Measurements from ENCODE around the gene NOSTRIN. TPM values are rescaled to one million over a fixed set of nuclear protein-coding genes. Genes with fewer than 3 reads are reported as not detected.

NOSTRIN gene
- polyA plus RNA-seq, 1 donor (not counting 4 experiments of a cell fraction or from before 2014, with no cell fraction given): not detected

- Histone ChIP-seq H3K79me2 (ENCODE audit: control insufficient read depth, insufficient read depth, low read length) (no peaks in the 10 kb centered on the region), H2AFZ (ENCODE audit: control insufficient read depth, low read length) (no peak overlapping the region), H3K9me1 (ENCODE audit: control insufficient read depth, extremely low read depth, insufficient read depth, low read length) (no peaks in the 10 kb centered on the region), H3K9ac (ENCODE audit: control insufficient read depth, extremely low read depth, insufficient read depth, low read length) (no peak overlapping the region), H3K27me3 (ENCODE audit: control insufficient read depth, extremely low read depth, insufficient read depth, low read length) (no peaks in the 10 kb centered on the region), H3K4me3 (ENCODE audit: control insufficient read depth in 2 of 3, extremely low read depth in 1 of 3, insufficient read depth in 2 of 3, low read depth in 1 of 3, low read length in 3 of 3) (no peak overlapping the region), H3K4me1 (ENCODE audit: control insufficient read depth, extremely low read depth, insufficient read depth, low read length) (no peaks in the 10 kb centered on the region), H3K36me3 (ENCODE audit: control insufficient read depth in 2 of 2, extremely low read depth in 1 of 2, insufficient read depth in 2 of 2, low read length in 2 of 2) (no peaks in the 10 kb centered on the region), H4K20me1 (ENCODE audit: control insufficient read depth, extremely low read depth, insufficient read depth, low read length) (no peaks in the 10 kb centered on the region), H3K9me3 (ENCODE audit: control insufficient read depth, low read depth, low read length) (no peaks in the 10 kb centered on the region), H3K27ac (ENCODE audit: control insufficient read depth, insufficient read depth, low read length) (no peak overlapping the region), H3K4me2 (ENCODE audit: control insufficient read depth, extremely low read depth, insufficient read depth, low read depth, low read length) (no peak overlapping the region)
- TF ChIP-seq, protein P1, sequence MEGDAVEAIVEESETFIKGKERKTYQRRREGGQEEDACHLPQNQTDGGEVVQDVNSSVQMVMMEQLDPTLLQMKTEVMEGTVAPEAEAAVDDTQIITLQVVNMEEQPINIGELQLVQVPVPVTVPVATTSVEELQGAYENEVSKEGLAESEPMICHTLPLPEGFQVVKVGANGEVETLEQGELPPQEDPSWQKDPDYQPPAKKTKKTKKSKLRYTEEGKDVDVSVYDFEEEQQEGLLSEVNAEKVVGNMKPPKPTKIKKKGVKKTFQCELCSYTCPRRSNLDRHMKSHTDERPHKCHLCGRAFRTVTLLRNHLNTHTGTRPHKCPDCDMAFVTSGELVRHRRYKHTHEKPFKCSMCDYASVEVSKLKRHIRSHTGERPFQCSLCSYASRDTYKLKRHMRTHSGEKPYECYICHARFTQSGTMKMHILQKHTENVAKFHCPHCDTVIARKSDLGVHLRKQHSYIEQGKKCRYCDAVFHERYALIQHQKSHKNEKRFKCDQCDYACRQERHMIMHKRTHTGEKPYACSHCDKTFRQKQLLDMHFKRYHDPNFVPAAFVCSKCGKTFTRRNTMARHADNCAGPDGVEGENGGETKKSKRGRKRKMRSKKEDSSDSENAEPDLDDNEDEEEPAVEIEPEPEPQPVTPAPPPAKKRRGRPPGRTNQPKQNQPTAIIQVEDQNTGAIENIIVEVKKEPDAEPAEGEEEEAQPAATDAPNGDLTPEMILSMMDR (optimal IDR thresholded peaks at IDR 0.05 in 1 of 3, IDR thresholded peaks at IDR 0.05 in 1 of 3, conservative IDR thresholded peaks at IDR 0.05 in 1 of 3; ENCODE audit: extremely low read depth in 1 of 3, insufficient read depth in 2 of 3, low read length in 3 of 3): no peak
- no peak for TF ChIP-seq EZH2 (IDR thresholded peaks at IDR 0.05; ENCODE audit: low read length)
- DNase-seq (ENCODE audit: low read depth, low spot score): no peak
- dilution Hi-C loops (cut with MboI; ENCODE audit: extremely low pct_ligation_motif_present, low sequenced_read_pairs): no loop called here
- FAIRE-seq: no peak
Observed at GRCh38 chr2:168796090-168796577, 6.3 kb upstream of the NOSTRIN start.

GRCh38 chr2:168796583-168797285, 5.7 kb upstream of the NOSTRIN start:
- dilution Hi-C loops (cut with MboI; ENCODE audit: extremely low pct_ligation_motif_present, low sequenced_read_pairs): no loop called here
- no peaks in the 10 kb centered on the region for H3K27me3 ChIP-seq (ENCODE audit: control insufficient read depth, extremely low read depth, insufficient read depth, low read length)
- H3K9me3 ChIP-seq (ENCODE audit: control insufficient read depth, low read depth, low read length): no peaks in the 10 kb centered on the region
- no peaks in the 10 kb centered on the region for H3K79me2 ChIP-seq (ENCODE audit: control insufficient read depth, insufficient read depth, low read length)
- DNase-seq (ENCODE audit: low read depth, low spot score) (no peak), FAIRE-seq (no peak)
- H3K4me1 ChIP-seq (ENCODE audit: control insufficient read depth, extremely low read depth, insufficient read depth, low read length): no peaks in the 10 kb centered on the region
- no peak overlapping the region for H3K4me3 ChIP-seq (ENCODE audit: control insufficient read depth in 2 of 3, extremely low read depth in 1 of 3, insufficient read depth in 2 of 3, low read depth in 1 of 3, low read length in 3 of 3)
- no peaks in the 10 kb centered on the region for H4K20me1 ChIP-seq (ENCODE audit: control insufficient read depth, extremely low read depth, insufficient read depth, low read length)
- no peak overlapping the region for H3K9ac ChIP-seq (ENCODE audit: control insufficient read depth, extremely low read depth, insufficient read depth, low read length)
- H3K9me1 ChIP-seq (ENCODE audit: control insufficient read depth, extremely low read depth, insufficient read depth, low read length): no peaks in the 10 kb centered on the region
- TF ChIP-seq EZH2 (IDR thresholded peaks at IDR 0.05; ENCODE audit: low read length): no peak
- TF ChIP-seq, protein P1 (optimal IDR thresholded peaks at IDR 0.05 in 1 of 3, IDR thresholded peaks at IDR 0.05 in 1 of 3, conservative IDR thresholded peaks at IDR 0.05 in 1 of 3; ENCODE audit: extremely low read depth in 1 of 3, insufficient read depth in 2 of 3, low read length in 3 of 3): no peak
- H3K36me3 ChIP-seq (ENCODE audit: control insufficient read depth in 2 of 2, extremely low read depth in 1 of 2, insufficient read depth in 2 of 2, low read length in 2 of 2): no peaks in the 10 kb centered on the region
- H2AFZ ChIP-seq (ENCODE audit: control insufficient read depth, low read length): no peak overlapping the region
- H3K27ac ChIP-seq (ENCODE audit: control insufficient read depth, insufficient read depth, low read length): no peak overlapping the region
- no peak overlapping the region for H3K4me2 ChIP-seq (ENCODE audit: control insufficient read depth, extremely low read depth, insufficient read depth, low read depth, low read length)

Data from keratinocyte (primary cell).